ENCODE measurements around the gene CNTNAP2.

The CNTNAP2 gene

DNA sequence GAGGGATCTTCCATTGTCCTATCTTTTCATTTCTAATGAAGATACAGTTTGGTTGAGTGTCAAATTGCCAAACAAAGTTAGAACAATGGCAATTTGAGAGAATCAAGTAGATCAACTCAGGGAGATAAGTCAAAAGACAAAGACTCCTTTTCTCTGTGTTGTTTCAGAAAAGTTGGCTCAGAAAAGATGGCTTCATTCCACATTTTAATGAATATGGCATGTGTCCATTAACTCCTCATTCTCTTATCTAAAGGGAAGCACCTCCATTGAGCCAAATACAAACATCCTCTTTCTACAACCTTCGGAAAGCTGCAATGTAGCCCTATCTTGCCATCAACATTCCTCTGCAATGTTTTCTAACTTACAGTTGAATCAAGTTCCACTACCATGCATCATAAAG lies 1535.0 kb downstream of the CNTNAP2 start:
- no peak for ATAC-seq (ENCODE audit: insufficient read depth, low read depth)
- Histone ChIP-seq H3K36me3 (ENCODE audit: insufficient read depth, low read length) (no peaks in the 10 kb centered on the region), H3K4me2 (ENCODE audit: insufficient read depth, low read length) (no peak overlapping the region), H2AFZ (ENCODE audit: low read depth, low read length) (no peak overlapping the region), H3K4me3 (ENCODE audit: low read depth in 1 of 2, low read length in 2 of 2) (no peak overlapping the region), H4K20me1 (ENCODE audit: insufficient read depth, low read length) (no peaks in the 10 kb centered on the region), H3K27me3 (ENCODE audit: insufficient read depth, low read length, poor library complexity) (no peaks in the 10 kb centered on the region), H3K4me1 (ENCODE audit: insufficient read depth, low read length) (no peaks in the 10 kb centered on the region), H3K27ac (ENCODE audit: low read length) (no peak overlapping the region), H3K9ac (ENCODE audit: low read depth, low read length) (no peak overlapping the region), H3K79me2 (ENCODE audit: insufficient read depth, low read length) (no peaks in the 10 kb centered on the region), H3K9me3 (ENCODE audit: insufficient read depth, low read length, severe bottlenecking) (no peaks in the 10 kb centered on the region)
- no peak for DNase-seq
- TF ChIP-seq, protein P1, sequence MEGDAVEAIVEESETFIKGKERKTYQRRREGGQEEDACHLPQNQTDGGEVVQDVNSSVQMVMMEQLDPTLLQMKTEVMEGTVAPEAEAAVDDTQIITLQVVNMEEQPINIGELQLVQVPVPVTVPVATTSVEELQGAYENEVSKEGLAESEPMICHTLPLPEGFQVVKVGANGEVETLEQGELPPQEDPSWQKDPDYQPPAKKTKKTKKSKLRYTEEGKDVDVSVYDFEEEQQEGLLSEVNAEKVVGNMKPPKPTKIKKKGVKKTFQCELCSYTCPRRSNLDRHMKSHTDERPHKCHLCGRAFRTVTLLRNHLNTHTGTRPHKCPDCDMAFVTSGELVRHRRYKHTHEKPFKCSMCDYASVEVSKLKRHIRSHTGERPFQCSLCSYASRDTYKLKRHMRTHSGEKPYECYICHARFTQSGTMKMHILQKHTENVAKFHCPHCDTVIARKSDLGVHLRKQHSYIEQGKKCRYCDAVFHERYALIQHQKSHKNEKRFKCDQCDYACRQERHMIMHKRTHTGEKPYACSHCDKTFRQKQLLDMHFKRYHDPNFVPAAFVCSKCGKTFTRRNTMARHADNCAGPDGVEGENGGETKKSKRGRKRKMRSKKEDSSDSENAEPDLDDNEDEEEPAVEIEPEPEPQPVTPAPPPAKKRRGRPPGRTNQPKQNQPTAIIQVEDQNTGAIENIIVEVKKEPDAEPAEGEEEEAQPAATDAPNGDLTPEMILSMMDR (IDR thresholded peaks at IDR 0.05; ENCODE audit: borderline replicate concordance, extremely low read depth, low read length, poor library complexity, severe bottlenecking): no peak
- no peak for TF ChIP-seq EZH2 (IDR thresholded peaks at IDR 0.05; ENCODE audit: borderline replicate concordance, low read depth, low read length, severe bottlenecking)

DNA sequence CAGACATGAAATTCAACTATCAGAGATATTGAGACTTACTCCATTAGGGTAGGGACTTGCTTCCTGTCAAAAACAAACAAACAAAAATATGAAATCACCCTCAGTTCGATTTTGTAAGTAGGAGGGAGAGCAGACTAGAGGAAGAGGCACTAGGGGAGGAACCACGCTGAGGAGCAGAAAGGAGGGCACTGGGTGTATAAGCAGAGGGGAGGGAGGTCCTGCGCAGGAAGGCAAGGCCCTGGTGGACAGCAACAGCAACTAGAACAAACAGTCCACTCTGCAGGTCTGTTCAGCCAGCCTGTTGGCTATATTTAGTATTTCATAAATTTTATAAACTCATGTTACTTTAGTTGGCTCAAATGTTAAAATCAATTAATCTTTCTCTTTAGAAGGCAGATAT lies 1536.9 kb downstream of the CNTNAP2 start:
- Histone ChIP-seq H4K20me1 (ENCODE audit: insufficient read depth, low read length) (no peaks in the 10 kb centered on the region), H3K4me3 (ENCODE audit: low read depth in 1 of 2, low read length in 2 of 2) (no peak overlapping the region), H3K4me1 (ENCODE audit: insufficient read depth, low read length) (no peaks in the 10 kb centered on the region), H2AFZ (ENCODE audit: low read depth, low read length) (no peak overlapping the region), H3K9me3 (ENCODE audit: insufficient read depth, low read length, severe bottlenecking) (no peaks in the 10 kb centered on the region), H3K79me2 (ENCODE audit: insufficient read depth, low read length) (no peaks in the 10 kb centered on the region), H3K27ac (ENCODE audit: low read length) (no peak overlapping the region), H3K4me2 (ENCODE audit: insufficient read depth, low read length) (no peak overlapping the region), H3K36me3 (ENCODE audit: insufficient read depth, low read length) (no peaks in the 10 kb centered on the region), H3K9ac (ENCODE audit: low read depth, low read length) (no peak overlapping the region), H3K27me3 (ENCODE audit: insufficient read depth, low read length, poor library complexity) (no peaks in the 10 kb centered on the region)
- TF ChIP-seq, protein P1 (IDR thresholded peaks at IDR 0.05; ENCODE audit: borderline replicate concordance, extremely low read depth, low read length, poor library complexity, severe bottlenecking): no peak
- no peak for TF ChIP-seq EZH2 (IDR thresholded peaks at IDR 0.05; ENCODE audit: borderline replicate concordance, low read depth, low read length, severe bottlenecking)
- ATAC-seq (ENCODE audit: insufficient read depth, low read depth) (no peak), DNase-seq (no peak)

DNA sequence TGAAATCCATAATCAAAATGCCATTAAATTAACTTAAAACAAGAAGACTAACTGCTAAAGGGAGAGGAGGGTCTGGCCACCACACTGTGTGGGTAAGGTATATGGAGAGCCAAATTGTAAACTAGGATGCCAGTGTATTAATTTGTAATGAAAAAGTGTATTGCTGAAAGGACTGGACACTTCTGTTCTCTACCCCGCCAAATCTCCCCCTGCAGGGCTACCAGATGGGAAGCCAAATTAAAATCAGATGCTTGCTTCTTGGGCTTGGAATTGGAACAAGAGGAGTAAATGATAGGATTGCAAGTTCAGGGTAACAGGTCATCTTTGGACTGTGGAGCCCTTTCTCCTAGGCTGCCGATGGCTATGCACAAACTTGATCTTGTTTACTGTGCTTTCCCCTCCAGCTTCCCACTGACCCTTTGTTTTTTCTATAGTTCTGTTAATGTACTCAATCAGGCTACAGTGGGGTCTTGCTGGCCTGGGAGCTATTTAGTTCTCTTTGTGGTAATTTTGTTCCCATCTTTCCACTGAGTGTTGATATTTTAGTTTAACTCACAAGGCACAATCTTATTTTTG lies 1541.9 kb downstream of the CNTNAP2 start:
- H4K20me1 ChIP-seq (ENCODE audit: insufficient read depth, low read length): no peaks in the 10 kb centered on the region
- no peak for TF ChIP-seq EZH2 (IDR thresholded peaks at IDR 0.05; ENCODE audit: borderline replicate concordance, low read depth, low read length, severe bottlenecking)
- TF ChIP-seq, protein P1 (IDR thresholded peaks at IDR 0.05; ENCODE audit: borderline replicate concordance, extremely low read depth, low read length, poor library complexity, severe bottlenecking): no peak
- no peaks in the 10 kb centered on the region for H3K36me3 ChIP-seq (ENCODE audit: insufficient read depth, low read length)
- H3K4me3 ChIP-seq (ENCODE audit: low read depth in 1 of 2, low read length in 2 of 2): no peak overlapping the region
- no peak overlapping the region for H3K27ac ChIP-seq (ENCODE audit: low read length)
- H3K4me1 ChIP-seq (ENCODE audit: insufficient read depth, low read length): no peaks in the 10 kb centered on the region
- ATAC-seq (ENCODE audit: insufficient read depth, low read depth): no peak
- no peak overlapping the region for H3K4me2 ChIP-seq (ENCODE audit: insufficient read depth, low read length)
- H3K79me2 ChIP-seq (ENCODE audit: insufficient read depth, low read length): no peaks in the 10 kb centered on the region
- H3K27me3 ChIP-seq (ENCODE audit: insufficient read depth, low read length, poor library complexity): no peaks in the 10 kb centered on the region
- H3K9me3 ChIP-seq (ENCODE audit: insufficient read depth, low read length, severe bottlenecking): no peaks in the 10 kb centered on the region
- H3K9ac ChIP-seq (ENCODE audit: low read depth, low read length): no peak overlapping the region
- H2AFZ ChIP-seq (ENCODE audit: low read depth, low read length): no peak overlapping the region
- DNase-seq: no peak
